Anterior cingulate cortex (tissue), 58 donors: Measurements from ENCODE around the gene TUSC2.

Experiments
- DNase-seq, 58 donors: peaks; one replicate each; lab custom pipeline; 2025; lab: John Stamatoyannopoulos, UW

TUSC2 gene

GRCh38 chr3:50278123-50278879 lies 49.7 kb downstream of the TUSC2 start:
- peak in 18 of 58 donors; percentile 31 to 71 (median 54) for DNase-seq

- no peak for DNase-seq
Measured at GRCh38 chr3:50276762-50277101, 51.3 kb downstream of the TUSC2 start.

GRCh38 chr3:50275996-50276761 lies 51.8 kb downstream of the TUSC2 start:
- no peak for DNase-seq

- no peak for DNase-seq
Measured at GRCh38 chr3:50275141-50275995, 52.7 kb downstream of the TUSC2 start.
